ENCODE measurements around the gene SH2D7.

SH2D7 gene

DNA sequence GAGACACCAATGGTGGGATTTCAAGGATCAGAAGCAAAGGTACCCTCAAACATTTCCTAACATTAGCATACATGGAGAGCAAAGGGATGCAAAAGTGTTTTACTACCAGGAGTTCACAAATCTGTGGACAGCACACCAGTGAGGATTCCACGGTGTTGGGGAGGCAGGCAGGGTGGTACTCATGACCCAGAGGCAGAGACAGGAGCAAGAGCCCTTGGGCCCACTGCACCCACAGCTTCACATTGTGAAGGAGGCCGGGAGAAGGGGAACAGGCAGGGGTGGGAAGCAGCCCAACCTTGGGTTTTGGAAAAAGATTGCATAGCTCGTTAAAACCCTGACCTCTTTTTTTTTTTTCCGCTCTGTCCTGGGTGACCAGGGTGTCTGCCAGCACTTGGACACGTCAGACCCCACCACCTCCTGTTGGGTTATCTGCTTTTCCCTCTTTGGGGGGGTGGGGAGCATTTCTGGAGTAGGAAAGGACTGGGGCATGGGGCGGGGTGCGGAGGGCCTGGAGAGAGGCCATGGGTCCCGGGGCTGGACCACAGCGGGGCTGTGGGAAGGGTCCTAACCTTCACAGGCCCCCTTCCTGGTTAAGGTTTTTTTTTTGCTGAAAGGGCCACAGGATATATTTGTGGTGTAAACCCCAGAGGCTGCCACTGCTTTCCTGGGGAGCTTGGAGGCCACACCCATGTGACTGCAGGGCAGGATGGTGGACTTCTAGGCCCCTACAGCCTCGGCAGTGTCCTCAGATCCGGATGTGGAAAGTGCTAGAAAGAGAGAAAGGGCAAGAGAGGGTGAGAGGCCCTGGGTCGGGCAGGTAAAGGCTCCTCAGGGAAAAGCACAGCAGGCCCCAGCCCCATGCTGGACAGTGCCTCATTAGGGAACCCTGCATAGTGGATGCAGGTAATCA lies 12.5 kb downstream of the SH2D7 start:
- DNase-seq (ENCODE audit: low read depth), result no peak

DNA sequence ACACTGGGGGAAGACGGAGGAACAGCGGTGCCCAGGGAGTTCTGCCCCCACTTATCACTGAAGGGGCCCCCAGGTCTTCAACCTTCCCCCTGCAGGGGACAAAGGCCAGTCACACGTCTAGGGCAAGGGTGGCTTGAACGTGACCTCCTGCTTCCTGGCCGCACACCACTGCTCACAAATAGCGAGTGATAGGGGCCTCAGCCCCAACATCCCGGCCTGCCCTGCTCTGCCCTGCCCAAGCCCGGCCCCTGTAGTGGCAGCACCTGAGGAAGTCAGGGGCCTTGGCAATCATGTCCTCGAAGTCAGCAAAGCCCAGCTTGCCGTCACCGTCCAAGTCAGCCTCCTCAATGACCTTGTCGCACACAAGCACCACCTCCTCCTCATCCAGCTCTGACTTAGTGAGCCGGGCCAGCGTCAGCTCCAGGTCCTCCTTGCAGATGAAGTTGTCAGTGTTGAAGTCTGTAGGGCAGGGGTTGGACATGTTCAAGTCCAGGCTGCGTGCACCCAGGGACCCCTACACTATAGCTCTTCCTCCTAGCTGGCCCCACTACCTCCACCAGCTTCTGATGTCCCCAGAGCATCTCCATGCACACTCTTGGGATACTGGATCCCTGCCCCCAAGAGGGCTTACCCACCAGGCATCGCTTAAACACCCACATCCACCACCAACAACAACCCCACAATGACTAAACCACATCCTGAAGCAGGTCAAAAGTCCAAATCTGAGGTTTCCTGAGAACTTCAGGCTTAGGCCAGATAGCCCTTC lies 13.3 kb downstream of the SH2D7 start:
- DNase-seq (ENCODE audit: low read depth), result no peak

GRCh38 chr15:78107471-78107870 lies 15.1 kb downstream of the SH2D7 start:
- no peak for DNase-seq (ENCODE audit: low read depth)

DNA sequence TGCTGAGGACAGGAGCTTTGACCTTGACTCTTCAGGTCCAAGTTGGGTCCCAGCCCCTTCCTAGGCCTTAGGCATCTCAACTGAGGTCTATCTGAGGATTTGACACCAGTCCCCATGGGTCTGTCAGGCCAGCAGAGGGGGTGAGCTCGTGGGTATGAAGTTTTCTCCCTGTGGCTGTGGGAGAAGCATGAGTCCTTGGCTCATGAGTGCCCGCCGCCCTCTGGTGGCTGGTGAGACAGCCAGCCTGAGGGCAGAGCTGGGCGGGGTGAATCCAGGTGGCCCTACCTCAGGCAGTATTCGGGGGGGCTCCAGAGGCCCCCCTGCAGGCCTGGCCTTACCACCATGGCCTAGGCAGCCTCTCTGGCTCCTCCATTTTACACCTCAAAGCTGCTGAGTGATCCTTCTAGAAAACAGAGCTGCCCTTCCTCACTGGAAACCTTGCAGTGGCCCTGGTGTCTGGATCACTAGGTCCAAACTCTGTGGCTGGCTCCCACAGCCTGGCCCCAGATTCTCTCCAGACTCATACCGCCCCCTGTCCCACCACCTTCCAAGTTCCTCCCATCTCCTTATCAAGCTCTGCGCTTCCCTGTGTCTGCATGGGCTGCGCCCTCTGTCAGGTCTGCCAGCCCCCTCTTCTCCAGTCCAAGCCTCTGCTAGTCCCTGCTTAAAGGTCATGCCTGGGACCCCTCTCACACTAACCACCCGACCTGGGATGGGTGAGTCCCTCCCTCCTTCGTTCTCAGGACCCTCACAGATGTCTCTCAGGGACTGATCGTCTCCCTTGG lies 16.1 kb downstream of the SH2D7 start:
- peak; percentile 81 for DNase-seq (ENCODE audit: low read depth)

DNA sequence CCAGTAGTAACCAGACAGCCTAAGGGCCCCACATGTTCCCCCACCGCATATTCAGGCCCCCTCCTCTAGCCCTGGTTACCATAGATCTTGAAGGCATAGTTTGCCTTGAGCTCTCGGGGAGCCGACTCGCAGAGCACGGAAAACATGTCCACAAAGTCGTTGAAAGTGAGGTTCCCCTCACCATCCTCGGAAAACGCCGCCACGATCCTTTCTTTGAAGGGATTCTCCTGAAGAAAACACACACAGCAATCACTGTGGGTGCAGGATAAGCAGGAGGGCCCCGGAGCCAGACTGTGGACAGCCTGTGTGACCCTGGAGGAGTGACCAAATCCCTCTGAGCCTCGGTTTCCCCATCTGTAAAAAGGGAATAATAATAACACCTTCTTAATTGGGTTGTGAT lies 16.8 kb downstream of the SH2D7 start:
- DNase-seq (ENCODE audit: low read depth), result no peak

- DNase-seq (ENCODE audit: low read depth), result no peak
Measured at GRCh38 chr15:78110096-78110495, 17.7 kb downstream of the SH2D7 start.

- no peak for DNase-seq (ENCODE audit: low read depth)
Measured at GRCh38 chr15:78110916-78111475, 18.6 kb downstream of the SH2D7 start.

DNA sequence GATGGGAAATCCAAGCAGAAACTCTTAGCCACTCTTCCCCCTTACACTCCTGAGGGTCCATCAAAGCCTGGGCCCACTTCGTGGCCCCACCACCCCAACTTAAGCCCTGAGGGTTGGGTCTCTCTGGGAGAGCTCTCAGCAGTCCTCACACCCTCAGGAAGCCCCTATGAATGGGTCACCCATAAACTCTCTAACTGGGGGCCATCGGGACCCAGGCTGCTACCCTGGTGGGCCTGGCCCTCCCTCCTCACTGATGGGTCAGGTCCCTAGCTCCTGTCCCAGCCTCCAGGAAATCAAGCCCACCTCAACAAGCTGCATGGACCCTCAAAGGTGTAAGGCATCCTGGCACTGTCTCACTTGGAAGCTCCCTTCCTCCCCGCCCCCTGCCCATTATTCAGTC lies 19.4 kb downstream of the SH2D7 start:
- DNase-seq (ENCODE audit: low read depth), result no peak

GRCh38 chr15:78112551-78112950 lies 20.2 kb downstream of the SH2D7 start:
- no peak for DNase-seq (ENCODE audit: low read depth)

DNA sequence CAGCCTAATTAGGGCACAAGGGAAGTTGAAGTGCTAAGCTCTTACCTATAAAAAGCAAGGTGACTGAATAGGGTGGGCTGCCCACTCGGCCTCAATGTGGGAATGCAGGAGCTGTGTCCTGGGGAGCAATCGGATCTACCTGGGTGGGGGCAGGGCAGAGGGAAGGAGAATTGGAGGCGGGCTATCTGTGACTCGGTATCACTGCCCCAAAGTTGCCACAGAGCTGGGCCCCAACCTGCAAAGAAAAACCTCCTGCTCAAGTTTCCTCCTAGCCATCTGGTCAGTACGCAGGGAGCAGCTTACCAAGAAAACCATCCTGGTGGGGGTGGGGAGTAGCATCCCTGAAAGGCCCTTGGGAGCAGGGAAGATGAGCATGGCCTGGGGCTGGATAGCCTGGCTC lies 28.2 kb downstream of the SH2D7 start:
- DNase-seq (ENCODE audit: low read depth), result no peak

DNA sequence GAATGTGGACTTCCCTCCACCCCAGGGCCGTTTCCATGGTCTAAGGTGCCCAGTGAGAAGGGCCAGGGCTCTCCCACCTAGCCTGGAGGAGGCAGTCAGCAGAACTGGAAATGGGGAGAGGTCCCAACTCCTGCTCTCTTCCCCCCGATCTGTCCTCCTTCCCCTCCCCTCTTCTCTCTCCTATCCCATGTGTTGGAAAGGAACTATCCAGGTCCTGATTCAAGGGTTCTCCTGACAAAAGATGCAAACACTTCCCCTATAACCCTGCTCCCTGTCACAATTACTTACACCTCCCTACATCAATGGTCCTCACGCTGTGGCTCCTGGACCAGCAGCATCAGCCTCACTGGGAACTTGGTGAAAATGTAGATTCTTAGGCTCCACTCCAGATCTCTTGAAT lies 32.9 kb downstream of the SH2D7 start:
- DNase-seq (ENCODE audit: low read depth), result no peak

- no peak for DNase-seq (ENCODE audit: low read depth)
Measured at GRCh38 chr15:78127882-78128281, 35.5 kb downstream of the SH2D7 start.

- DNase-seq (ENCODE audit: low read depth), result no peak
Measured at GRCh38 chr15:78129077-78129750, 36.9 kb downstream of the SH2D7 start.

DNA sequence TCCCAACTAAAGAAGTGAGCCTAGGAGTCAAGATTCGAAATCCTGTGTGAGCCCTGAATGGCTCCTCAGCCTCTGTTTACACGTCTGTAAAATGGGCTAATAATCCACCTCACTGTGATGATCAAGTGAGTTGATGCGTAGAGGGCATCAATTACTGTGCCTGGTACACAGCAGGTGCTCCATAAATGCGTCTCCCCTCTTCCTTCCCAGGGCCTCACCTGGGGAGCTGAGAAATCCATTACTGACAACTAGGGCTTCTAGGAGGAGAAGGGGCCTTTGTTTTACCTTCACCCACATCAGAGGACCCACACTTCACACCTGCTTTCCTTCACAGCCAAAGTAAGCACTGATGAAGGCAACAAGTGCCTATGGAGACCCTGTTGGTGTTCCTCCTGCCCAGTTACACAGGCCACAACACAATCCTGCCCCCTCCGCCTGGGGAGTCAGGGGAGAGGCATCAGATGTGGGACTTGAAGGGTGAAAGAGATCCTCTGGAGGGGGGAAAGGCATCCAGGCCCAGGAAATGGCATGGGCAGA lies 37.5 kb downstream of the SH2D7 start:
- DNase-seq (ENCODE audit: low read depth), result no peak

DNA sequence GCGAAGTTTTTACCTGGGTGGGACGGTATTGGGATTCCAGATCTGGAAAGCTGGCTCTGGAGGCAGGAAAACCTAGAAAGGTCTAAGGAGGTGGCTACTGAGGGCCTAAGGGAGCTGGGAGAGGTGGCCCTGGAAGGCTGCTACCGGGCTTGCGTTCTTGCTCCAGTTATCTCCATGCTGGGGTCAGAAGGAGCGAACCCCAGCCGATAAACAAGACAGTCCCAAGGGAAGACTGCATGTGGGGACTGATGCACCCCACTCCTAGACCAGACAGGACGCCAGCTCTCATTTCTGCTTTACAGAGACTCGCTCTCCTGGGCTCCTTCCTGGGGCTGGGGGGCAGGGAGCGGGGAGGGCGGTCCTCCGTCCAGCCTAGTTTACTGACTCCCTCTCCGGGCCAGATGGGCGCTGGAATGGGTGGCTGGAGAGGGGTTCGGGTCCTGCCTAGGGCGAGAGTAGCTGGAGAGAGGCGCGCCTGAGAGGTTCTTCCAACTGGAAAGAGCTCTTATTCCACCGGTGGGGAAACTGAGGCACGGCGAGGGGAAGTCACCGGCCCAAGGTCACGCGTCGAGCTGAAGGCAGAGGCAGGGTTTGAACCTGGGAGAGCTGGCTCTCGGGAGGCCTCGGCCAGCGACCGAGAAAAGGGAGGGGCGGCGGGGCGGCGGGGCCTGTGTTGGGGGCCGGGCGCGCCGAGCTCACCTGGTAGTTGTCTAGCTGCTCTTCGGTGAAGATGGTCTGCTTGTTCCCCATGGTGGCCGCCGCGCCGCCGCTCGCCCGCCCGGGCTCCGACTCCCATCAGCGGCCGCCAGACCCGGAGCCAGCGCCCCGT lies 38.3 kb downstream of the SH2D7 start:
- DNase-seq (ENCODE audit: low read depth), result no peak

GRCh38 chr15:78131295-78132061 lies 39.1 kb downstream of the SH2D7 start, which contains the start of gene CIB2:
CIB2 (minus strand) TSS chr15:78131445; CDS start chr15:78131215, 230 bp downstream.
- peak; percentile 56 for DNase-seq (ENCODE audit: low read depth)

GRCh38 chr15:78133801-78134200 lies 41.4 kb downstream of the SH2D7 start:
- no peak for DNase-seq (ENCODE audit: low read depth)

- DNase-seq (ENCODE audit: low read depth), result no peak
Measured at GRCh38 chr15:78139578-78139977, 47.2 kb downstream of the SH2D7 start.

- DNase-seq (ENCODE audit: low read depth), result no peak
Measured at GRCh38 chr15:78140292-78140691, 47.9 kb downstream of the SH2D7 start.
